ENCODE data around the gene HK3.

The HK3 gene

DNA sequence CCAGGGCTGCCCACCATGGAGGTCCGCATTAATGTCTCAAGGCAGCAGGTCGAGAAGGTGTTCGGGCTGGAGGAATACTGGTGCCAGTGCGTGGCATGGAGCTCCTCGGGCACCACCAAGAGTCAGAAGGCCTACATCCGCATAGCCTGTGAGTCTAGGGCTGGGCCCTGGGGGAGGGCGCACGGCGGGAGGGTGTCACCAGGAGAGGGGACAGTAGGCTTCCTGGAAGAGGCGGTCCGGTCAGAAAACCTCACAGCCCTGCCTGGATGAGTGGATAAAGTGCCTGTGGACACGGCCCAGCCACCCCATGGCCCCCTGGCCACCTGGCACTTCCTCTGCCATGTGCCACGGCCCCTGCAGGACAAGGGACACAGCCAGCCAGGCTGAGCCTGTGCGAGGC is 31.0 kb downstream of the HK3 start:
- H3K27me3 ChIP-seq (replicated peaks; ENCODE audit: insufficient read depth, low read length): peaks cover 68% of the 10 kb centered on the region

DNA sequence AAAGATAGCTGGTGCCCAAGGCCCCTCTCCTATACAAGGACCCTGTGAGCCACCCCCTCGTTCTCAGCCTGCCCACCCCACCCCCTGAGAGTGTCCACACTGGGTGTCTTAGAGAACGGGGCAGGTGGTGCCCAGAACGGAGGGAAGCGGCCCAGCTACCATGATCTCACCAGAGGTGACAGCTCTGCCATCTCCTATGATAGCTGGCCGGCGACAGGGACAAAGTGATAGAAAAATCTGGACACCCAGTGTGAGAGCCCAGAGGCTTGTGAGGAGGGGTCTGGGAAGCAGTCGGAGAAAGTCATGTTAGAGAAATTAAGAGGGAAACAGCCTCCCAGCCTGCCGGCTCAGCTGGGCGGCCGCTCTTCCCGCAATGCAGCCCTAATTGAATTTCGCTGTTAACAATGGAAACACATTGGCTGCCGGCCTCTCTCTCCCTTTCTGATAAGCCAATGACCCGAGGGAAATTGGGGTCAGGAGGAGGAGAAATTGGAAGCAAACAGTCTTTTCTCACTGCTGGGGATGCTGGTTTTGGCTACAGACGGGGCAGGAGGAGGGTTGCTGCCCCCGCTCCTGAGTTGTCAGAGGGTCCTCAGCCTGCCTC is 32.3 kb downstream of the HK3 start:
- DNase-seq: no peak
- no peaks in the 10 kb centered on the region for H3K9me3 ChIP-seq (replicated peaks; ENCODE audit: insufficient read depth, low read length)

More for the DNA sequence above, 31.0 kb downstream of the HK3 start:
- Histone ChIP-seq H3F3A (ENCODE audit: insufficient read depth, low read length) (no peaks in the 10 kb centered on the region), H3K4me1 (ENCODE audit: low read length) (no peaks in the 10 kb centered on the region), H3K9me2 (replicated peaks; ENCODE audit: insufficient read depth, low read length) (no peaks in the 10 kb centered on the region), H3K79me2 (ENCODE audit: low read length) (no peaks in the 10 kb centered on the region), H3K4me2 (ENCODE audit: low read depth, low read length) (no peak overlapping the region), H4K20me1 (ENCODE audit: insufficient read depth, low read length) (no peaks in the 10 kb centered on the region), H3K4me3 (ENCODE audit: low read length) (no peak overlapping the region), H3K9ac (ENCODE audit: low read length) (no peak overlapping the region), H3K27ac (ENCODE audit: low read length) (no peak overlapping the region), H3K36me3 (replicated peaks; ENCODE audit: insufficient read depth, low read length) (no peaks in the 10 kb centered on the region), H2AFZ (ENCODE audit: low read length) (no peak overlapping the region), H3K9me3 (replicated peaks; ENCODE audit: insufficient read depth, low read length) (no peaks in the 10 kb centered on the region)
- no peak for DNase-seq
- TF ChIP-seq EZH2 (optimal IDR thresholded peaks at IDR 0.05; ENCODE audit: low read depth, low read length) (no peak), EZH2phosphoT487 (IDR thresholded peaks at IDR 0.05; ENCODE audit: low read length) (no peak)
- TF ChIP-seq, protein P1, sequence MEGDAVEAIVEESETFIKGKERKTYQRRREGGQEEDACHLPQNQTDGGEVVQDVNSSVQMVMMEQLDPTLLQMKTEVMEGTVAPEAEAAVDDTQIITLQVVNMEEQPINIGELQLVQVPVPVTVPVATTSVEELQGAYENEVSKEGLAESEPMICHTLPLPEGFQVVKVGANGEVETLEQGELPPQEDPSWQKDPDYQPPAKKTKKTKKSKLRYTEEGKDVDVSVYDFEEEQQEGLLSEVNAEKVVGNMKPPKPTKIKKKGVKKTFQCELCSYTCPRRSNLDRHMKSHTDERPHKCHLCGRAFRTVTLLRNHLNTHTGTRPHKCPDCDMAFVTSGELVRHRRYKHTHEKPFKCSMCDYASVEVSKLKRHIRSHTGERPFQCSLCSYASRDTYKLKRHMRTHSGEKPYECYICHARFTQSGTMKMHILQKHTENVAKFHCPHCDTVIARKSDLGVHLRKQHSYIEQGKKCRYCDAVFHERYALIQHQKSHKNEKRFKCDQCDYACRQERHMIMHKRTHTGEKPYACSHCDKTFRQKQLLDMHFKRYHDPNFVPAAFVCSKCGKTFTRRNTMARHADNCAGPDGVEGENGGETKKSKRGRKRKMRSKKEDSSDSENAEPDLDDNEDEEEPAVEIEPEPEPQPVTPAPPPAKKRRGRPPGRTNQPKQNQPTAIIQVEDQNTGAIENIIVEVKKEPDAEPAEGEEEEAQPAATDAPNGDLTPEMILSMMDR (IDR thresholded peaks at IDR 0.05; ENCODE audit: low read length): no peak

DNA sequence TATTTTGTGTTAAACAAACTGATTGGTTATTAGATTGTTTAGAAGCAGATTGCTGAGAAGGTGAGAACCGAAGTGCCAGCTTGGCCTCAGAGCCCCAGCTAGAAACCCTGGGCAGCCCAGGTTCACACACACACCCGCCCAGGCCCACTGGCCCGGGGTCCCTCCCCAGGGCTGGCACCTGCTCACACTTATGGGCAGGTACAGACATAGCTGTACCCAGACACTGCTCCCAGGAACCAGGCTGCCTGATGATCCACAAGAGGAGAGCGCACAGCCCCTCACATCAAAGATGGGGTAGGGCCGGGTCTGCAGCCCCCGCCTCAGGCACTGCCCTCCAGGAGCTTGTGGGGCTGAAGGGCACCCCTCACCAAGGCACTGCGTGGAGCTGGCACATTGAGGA is 33.2 kb downstream of the HK3 start:
- Histone ChIP-seq H3F3A (ENCODE audit: insufficient read depth, low read length) (no peaks in the 10 kb centered on the region), H3K79me2 (ENCODE audit: low read length) (no peaks in the 10 kb centered on the region), H2AFZ (ENCODE audit: low read length) (no peak overlapping the region), H3K9me2 (replicated peaks; ENCODE audit: insufficient read depth, low read length) (no peaks in the 10 kb centered on the region), H3K9me3 (replicated peaks; ENCODE audit: insufficient read depth, low read length) (no peaks in the 10 kb centered on the region), H3K9ac (ENCODE audit: low read length) (no peak overlapping the region), H4K20me1 (ENCODE audit: insufficient read depth, low read length) (no peaks in the 10 kb centered on the region), H3K4me3 (ENCODE audit: low read length) (no peak overlapping the region), H3K27me3 (replicated peaks; ENCODE audit: insufficient read depth, low read length) (peaks cover 88% of the 10 kb centered on the region), H3K27ac (ENCODE audit: low read length) (no peak overlapping the region), H3K4me1 (ENCODE audit: low read length) (no peaks in the 10 kb centered on the region), H3K4me2 (ENCODE audit: low read depth, low read length) (no peak overlapping the region), H3K36me3 (replicated peaks; ENCODE audit: insufficient read depth, low read length) (no peaks in the 10 kb centered on the region)
- TF ChIP-seq EZH2phosphoT487 (IDR thresholded peaks at IDR 0.05; ENCODE audit: low read length): no peak
- TF ChIP-seq, protein P1 (IDR thresholded peaks at IDR 0.05; ENCODE audit: low read length): no peak
- TF ChIP-seq EZH2 (optimal IDR thresholded peaks at IDR 0.05; ENCODE audit: low read depth, low read length): no peak
- DNase-seq: no peak

More for the DNA sequence above, 32.3 kb downstream of the HK3 start:
- H3K4me1 ChIP-seq (ENCODE audit: low read length): no peaks in the 10 kb centered on the region
- H2AFZ ChIP-seq (ENCODE audit: low read length): no peak overlapping the region
- H3F3A ChIP-seq (ENCODE audit: insufficient read depth, low read length): no peaks in the 10 kb centered on the region
- no peak overlapping the region for H3K27ac ChIP-seq (ENCODE audit: low read length)
- peaks cover 79% of the 10 kb centered on the region for H3K27me3 ChIP-seq (replicated peaks; ENCODE audit: insufficient read depth, low read length)
- H3K9ac ChIP-seq (ENCODE audit: low read length): no peak overlapping the region
- H3K36me3 ChIP-seq (replicated peaks; ENCODE audit: insufficient read depth, low read length): no peaks in the 10 kb centered on the region
- no peaks in the 10 kb centered on the region for H4K20me1 ChIP-seq (ENCODE audit: insufficient read depth, low read length)
- H3K9me2 ChIP-seq (replicated peaks; ENCODE audit: insufficient read depth, low read length): no peaks in the 10 kb centered on the region
- TF ChIP-seq EZH2phosphoT487 (IDR thresholded peaks at IDR 0.05; ENCODE audit: low read length): no peak
- TF ChIP-seq, protein P1 (IDR thresholded peaks at IDR 0.05; ENCODE audit: low read length): no peak
- no peak for TF ChIP-seq EZH2 (optimal IDR thresholded peaks at IDR 0.05; ENCODE audit: low read depth, low read length)
- H3K79me2 ChIP-seq (ENCODE audit: low read length): no peaks in the 10 kb centered on the region
- no peak overlapping the region for H3K4me3 ChIP-seq (ENCODE audit: low read length)
- H3K4me2 ChIP-seq (ENCODE audit: low read depth, low read length): no peak overlapping the region

Measured in MM.1S (cell line).